H1 (cell line): Measurements from ENCODE around the gene EPB41L5. TPM values are rescaled to one million over a fixed set of nuclear protein-coding genes. Genes with fewer than 3 reads are reported as not detected.
"Not testable (repeated sequence)": the region's sequence is repeated elsewhere in the genome, so short reads cannot be mapped to it uniquely, and the experiment has no call there.

ENCODE experiments used
- CTCF ChIA-PET: fragments of 300-600 bp; sonication (Branson Sonifier 250); formaldehyde crosslinking; loops from one replicate; lab custom pipeline; 2021; ENCODE audit not compliant: partially characterized antibody; lab: Charles Lee
- POLR2A ChIA-PET: fragments of 300-600 bp; sonication (Branson Sonifier 250); formaldehyde crosslinking; loops from one replicate; lab custom pipeline; 2021; ENCODE audit warnings: inconsistent platforms; ENCODE audit not compliant: partially characterized antibody; lab: Charles Lee
- DNase-seq, 2 experiments: peaks; one replicate each; pipeline versions ENCODE4 v3.0.0 to v3.0.0-alpha.2; 2010 to 2022; ENCODE audit warnings: low spot score in 2 of 2, low read depth in 1 of 2, mixed read lengths in 1 of 2
- FAIRE-seq: peaks from 2 replicates; lab custom pipeline; 2011; peaks lifted over from hg19 to GRCh38; lab: Jason Lieb, UNC
- H2AFZ ChIP-seq: 2 replicates; pipeline ENCODE4 v1.8.1; 2012; ENCODE audit warnings: low read length, inconsistent platforms
- H2AK5ac ChIP-seq: 2 replicates; pipeline ENCODE4 v1.6.1; 2013; ENCODE audit warnings: low read depth, low read length
- H2BK120ac ChIP-seq: replicated peaks from 2 replicates; pipeline ENCODE3; 2013; ENCODE audit warnings: low read depth, low read length, inconsistent platforms
- H2BK12ac ChIP-seq: 2 replicates; pipeline ENCODE4 v1.6.1; 2013; ENCODE audit warnings: low read depth, low read length
- H2BK15ac ChIP-seq: 2 replicates; pipeline ENCODE4 v1.6.1; 2013; ENCODE audit warnings: low read length
- H2BK20ac ChIP-seq: 2 replicates; pipeline ENCODE4 v1.6.1; 2013; ENCODE audit warnings: low read length
- H2BK5ac ChIP-seq: 2 replicates; pipeline ENCODE4 v1.6.1; 2013; ENCODE audit warnings: low read depth, low read length
- H3K14ac ChIP-seq: 2 replicates; pipeline ENCODE4 v1.6.1; 2013; ENCODE audit warnings: inconsistent platforms; ENCODE audit not compliant: insufficient read length
- H3K18ac ChIP-seq: 2 replicates; pipeline ENCODE4 v1.6.1; 2013; ENCODE audit warnings: low read length; ENCODE audit errors: extremely low read depth
- H3K23ac ChIP-seq: 2 replicates; pipeline ENCODE4 v1.6.1; 2013; ENCODE audit warnings: inconsistent platforms; ENCODE audit not compliant: insufficient read length
- H3K23me2 ChIP-seq: 2 replicates; pipeline ENCODE4 v1.6.1; 2013; ENCODE audit warnings: low read depth, low read length
- H3K27ac ChIP-seq: 2 replicates; pipeline ENCODE4 v1.6.1; 2011; ENCODE audit warnings: low read depth, low read length, inconsistent platforms
- H3K27me3 ChIP-seq, 4 experiments: replicated peaks in 1 of 4; 1 replicate in 1 of 4; 2 replicates in 3 of 4; pipeline versions ENCODE4 v1.6.1 to v1.8.1; 2011 to 2013; ENCODE audit warnings: low read length in 3 of 4, mild to moderate bottlenecking in 3 of 4, inconsistent platforms in 2 of 4, mixed read lengths in 2 of 4, moderate library complexity in 1 of 4; ENCODE audit not compliant: control insufficient read depth in 3 of 4, insufficient read depth in 3 of 4; ENCODE audit errors: extremely low read depth in 1 of 4
- H3K36me3 ChIP-seq, 4 experiments: 2 replicates each; pipeline versions ENCODE4 v1.6.1 to v1.8.1; 2011 to 2013; ENCODE audit warnings: mild to moderate bottlenecking in 4 of 4, low read length in 3 of 4, moderate library complexity in 2 of 4, control low read depth in 1 of 4, inconsistent platforms in 1 of 4; ENCODE audit not compliant: insufficient read depth in 4 of 4, control insufficient read depth in 2 of 4
- H3K4ac ChIP-seq: replicated peaks from 2 replicates; pipeline ENCODE3; 2013; ENCODE audit warnings: low read length, low read depth, mixed read lengths, inconsistent platforms; ENCODE audit not compliant: insufficient read length
- H3K4me1 ChIP-seq, 4 experiments: replicated peaks in 1 of 4; 1 replicate in 1 of 4; 2 replicates in 3 of 4; pipeline versions ENCODE4 v1.6.1 to v1.8.1; 2011 to 2013; ENCODE audit warnings: low read length in 3 of 4, inconsistent platforms in 2 of 4, mixed read lengths in 1 of 4; ENCODE audit not compliant: insufficient read depth in 4 of 4, control insufficient read depth in 3 of 4
- H3K4me2 ChIP-seq, 2 experiments: 2 replicates each; pipeline versions ENCODE4 v1.6.1 to v1.8.1; 2011 to 2013; ENCODE audit warnings: low read depth in 2 of 2, low read length in 2 of 2, control low read depth in 1 of 2, inconsistent platforms in 1 of 2, mild to moderate bottlenecking in 1 of 2; ENCODE audit not compliant: insufficient read depth in 1 of 2
- H3K4me3 ChIP-seq, 4 experiments: fragments of 200-600, 300-600 bp in 1 of 4; sonication (generic), shearing (Covaris generic), sonication (Bioruptor Twin) in 1 of 4; 2 replicates each; pipeline versions ENCODE4 v1.5.1 to v1.8.1; 2011 to 2016; ENCODE audit warnings: low read length in 4 of 4, low read depth in 3 of 4, control low read depth in 2 of 4, inconsistent platforms in 2 of 4, mild to moderate bottlenecking in 2 of 4, mixed read lengths in 1 of 4, moderate library complexity in 1 of 4; ENCODE audit not compliant: insufficient read depth in 2 of 4; ENCODE audit errors: extremely low read depth in 1 of 4
- H3K56ac ChIP-seq: replicated peaks from 2 replicates; pipeline ENCODE3; 2013; ENCODE audit warnings: low read depth, mild to moderate bottlenecking, mixed read lengths, low read length, inconsistent platforms; ENCODE audit not compliant: insufficient read length
- H3K79me1 ChIP-seq: 2 replicates; pipeline ENCODE4 v1.6.1; 2013; ENCODE audit warnings: low read depth, low read length, control low read depth
- H3K79me2 ChIP-seq, 2 experiments: 2 replicates each; pipeline versions ENCODE4 v1.6.1 to v1.8.1; 2012 to 2013; ENCODE audit warnings: low read length in 2 of 2, mild to moderate bottlenecking in 2 of 2, inconsistent platforms in 1 of 2; ENCODE audit not compliant: insufficient read depth in 2 of 2, control insufficient read depth in 1 of 2
- H3K9ac ChIP-seq, 4 experiments: replicated peaks in 1 of 4; 1 replicate in 1 of 4; 2 replicates in 3 of 4; pipeline versions ENCODE4 v1.6.1 to v1.8.1; 2011 to 2013; ENCODE audit warnings: low read depth in 3 of 4, low read length in 3 of 4, control low read depth in 2 of 4, mild to moderate bottlenecking in 2 of 4, moderate library complexity in 2 of 4, inconsistent platforms in 1 of 4; ENCODE audit errors: extremely low read depth in 1 of 4
- H3K9me3 ChIP-seq, 2 experiments: 2 replicates each; pipeline versions ENCODE4 v1.6.1 to v1.8.1; 2012 to 2013; ENCODE audit warnings: mild to moderate bottlenecking in 2 of 2, moderate library complexity in 2 of 2, control low read depth in 1 of 2, inconsistent platforms in 1 of 2, low read depth in 1 of 2, low read length in 1 of 2, mixed read lengths in 1 of 2; ENCODE audit not compliant: insufficient read depth in 2 of 2
- H4K20me1 ChIP-seq, 2 experiments: replicated peaks in 1 of 2; 2 replicates each; pipeline versions ENCODE3 to v1.8.1; 2011 to 2013; ENCODE audit warnings: inconsistent platforms in 2 of 2, low read length in 2 of 2, mild to moderate bottlenecking in 1 of 2; ENCODE audit not compliant: insufficient read depth in 2 of 2, control insufficient read depth in 1 of 2
- H4K5ac ChIP-seq: 2 replicates; pipeline ENCODE4 v1.6.1; 2013; ENCODE audit warnings: low read length, low read depth, mixed read lengths, inconsistent platforms; ENCODE audit not compliant: insufficient read length
- H4K8ac ChIP-seq: 2 replicates; pipeline ENCODE4 v1.8.0; 2013; ENCODE audit warnings: mild to moderate bottlenecking, moderate library complexity, low read length, inconsistent platforms; ENCODE audit not compliant: insufficient read depth; ENCODE audit errors: extremely low read depth
- H4K91ac ChIP-seq: replicated peaks from 2 replicates; pipeline ENCODE3; 2013; ENCODE audit warnings: low read length, mixed read lengths, inconsistent platforms; ENCODE audit not compliant: insufficient read length
- RNF2 ChIP-seq: fragments of 200-900, 300-1000 bp; sonication (generic); IDR thresholded peaks from 2 replicates; pipeline ENCODE4 v1.7.1; 2016; ENCODE audit warnings: borderline replicate concordance, low read depth, mild to moderate bottlenecking, antibody characterized with exemption, low read length; ENCODE audit not compliant: poor library complexity, severe bottlenecking; ENCODE audit errors: missing control alignments
- WGBS, 2 experiments: shearing (Covaris generic) in 1 of 2; methylation state at CpG; one replicate each; pipeline versions ENCODE4 v1.1.6 to v1.1.7; 2013 to 2015; ENCODE audit warnings: low lambda C conversion rate in 2 of 2, mixed read lengths in 2 of 2, inconsistent platforms in 1 of 2, low coverage in 1 of 2, missing lambda C conversion rate in 1 of 2; ENCODE audit not compliant: insufficient replicate concordance in 2 of 2, insufficient coverage in 1 of 2, insufficient read length in 1 of 2; ENCODE audit errors: extremely low coverage in 1 of 2, missing lambda C conversion rate in 1 of 2; 5-methylcytosine and 5-hydroxymethylcytosine counted together
- polyA plus RNA-seq, 7 experiments: library from polyadenylated mRNA; depleted of rRNA in 3 of 7; stranded (reverse) in 5 of 7; unstranded in 2 of 7; fragments of >200 nt in 5 of 7; fragments of 200-250 nt in 2 of 7; gene quantifications; 1 replicate in 5 of 7; 2 replicates in 1 of 7; 4 replicates in 1 of 7; pipeline versions ENCODE4 v1.2.1 to v1.2.3, GENCODE V29; 2011 to 2013; ENCODE audit warnings: missing spikeins in 2 of 7, mixed read lengths in 2 of 7
- total RNA-seq: library from RNA; stranded (reverse); fragmentation: NEBNext Ultra II Directional; extraction: Animal tissue kit (Norgen Biotek cat#: 25700); gene quantifications from 2 replicates; pipeline ENCODE4 v1.2.1, GENCODE V29; 2021
- TF ChIP-seq, protein P1 (sequence below): IDR thresholded peaks from 2 replicates; pipeline ENCODE4 v1.6.1; 2012; ENCODE audit warnings: low read length, inconsistent platforms
- TF ChIP-seq, protein P2 (sequence below): IDR thresholded peaks from 2 replicates; pipeline ENCODE4 v1.6.1; 2011; ENCODE audit warnings: low read length, improper control_type of control experiment

The EPB41L5 gene
- total and polyA plus RNA-seq, 2 of the 8 experiments (the other 6 are each of a cell fraction or from before 2014, with no cell fraction given): 13.5 to 32.3 TPM

DNA sequence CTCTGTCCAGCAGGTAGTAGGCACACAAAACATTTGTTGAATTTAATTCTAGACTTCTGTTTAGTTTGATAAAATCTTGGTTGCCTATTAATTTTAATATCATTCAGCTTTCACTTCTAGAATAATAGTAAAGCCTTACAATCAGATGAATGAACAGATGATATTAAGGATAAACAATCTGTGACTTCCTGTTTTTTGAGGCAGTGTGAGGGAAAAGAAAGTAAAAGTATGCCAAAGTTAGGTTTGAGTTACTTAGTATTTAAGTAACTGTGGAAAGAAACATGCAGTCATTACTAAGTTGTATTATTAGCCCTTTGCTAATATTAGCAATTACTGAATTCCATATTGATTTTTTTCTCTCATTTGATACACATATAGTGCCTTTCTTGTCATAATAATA lies 31.5 kb downstream of the EPB41L5 start (continued):
- TF ChIP-seq, protein P1, sequence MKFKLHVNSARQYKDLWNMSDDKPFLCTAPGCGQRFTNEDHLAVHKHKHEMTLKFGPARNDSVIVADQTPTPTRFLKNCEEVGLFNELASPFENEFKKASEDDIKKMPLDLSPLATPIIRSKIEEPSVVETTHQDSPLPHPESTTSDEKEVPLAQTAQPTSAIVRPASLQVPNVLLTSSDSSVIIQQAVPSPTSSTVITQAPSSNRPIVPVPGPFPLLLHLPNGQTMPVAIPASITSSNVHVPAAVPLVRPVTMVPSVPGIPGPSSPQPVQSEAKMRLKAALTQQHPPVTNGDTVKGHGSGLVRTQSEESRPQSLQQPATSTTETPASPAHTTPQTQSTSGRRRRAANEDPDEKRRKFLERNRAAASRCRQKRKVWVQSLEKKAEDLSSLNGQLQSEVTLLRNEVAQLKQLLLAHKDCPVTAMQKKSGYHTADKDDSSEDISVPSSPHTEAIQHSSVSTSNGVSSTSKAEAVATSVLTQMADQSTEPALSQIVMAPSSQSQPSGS: no peak
- TF ChIP-seq, protein P2, sequence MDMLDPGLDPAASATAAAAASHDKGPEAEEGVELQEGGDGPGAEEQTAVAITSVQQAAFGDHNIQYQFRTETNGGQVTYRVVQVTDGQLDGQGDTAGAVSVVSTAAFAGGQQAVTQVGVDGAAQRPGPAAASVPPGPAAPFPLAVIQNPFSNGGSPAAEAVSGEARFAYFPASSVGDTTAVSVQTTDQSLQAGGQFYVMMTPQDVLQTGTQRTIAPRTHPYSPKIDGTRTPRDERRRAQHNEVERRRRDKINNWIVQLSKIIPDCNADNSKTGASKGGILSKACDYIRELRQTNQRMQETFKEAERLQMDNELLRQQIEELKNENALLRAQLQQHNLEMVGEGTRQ: no peak
- no peak for TF ChIP-seq RNF2

DNA sequence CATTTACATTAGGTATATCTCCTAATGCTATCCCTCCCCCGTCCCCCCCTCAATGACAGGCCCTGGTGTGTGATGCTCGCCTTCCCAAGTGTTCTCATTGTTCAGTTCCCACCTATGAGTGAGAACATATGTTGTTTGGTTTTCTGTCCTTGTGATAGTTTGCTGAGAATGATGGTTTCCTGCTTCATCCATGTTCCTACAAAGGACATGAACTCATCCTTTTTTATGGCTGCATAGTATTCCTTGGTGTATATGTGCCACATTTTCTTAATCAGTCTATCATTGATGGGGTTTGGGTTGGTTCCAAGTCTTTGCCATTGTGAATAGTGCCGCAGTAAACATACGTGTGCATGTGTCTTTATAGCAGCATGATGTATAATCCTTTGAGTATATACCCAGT lies 32.9 kb downstream of the EPB41L5 start:
- H3K9ac ChIP-seq, CTCF ChIA-PET: not testable (repeated sequence)

More for the DNA sequence above, 32.9 kb downstream of the EPB41L5 start:
- H3K36me3 ChIP-seq: peaks cover 0 to 25% (median 12%) of the 10 kb centered on the region in 4 experiments; a peak in 4 of 8 replicates
- H2BK120ac ChIP-seq, H3K4me1 ChIP-seq, FAIRE-seq, H2BK20ac ChIP-seq, H3K27ac ChIP-seq, H3K23ac ChIP-seq, H3K14ac ChIP-seq, H4K8ac ChIP-seq, H2BK5ac ChIP-seq, H2AK5ac ChIP-seq, H3K9me3 ChIP-seq, H3K79me2 ChIP-seq, DNase-seq, H3K56ac ChIP-seq, H4K91ac ChIP-seq, H3K27me3 ChIP-seq, H3K4me2 ChIP-seq, H4K5ac ChIP-seq, H2BK15ac ChIP-seq, POLR2A ChIA-PET, H3K4ac ChIP-seq, H2BK12ac ChIP-seq, H3K4me3 ChIP-seq, H3K23me2 ChIP-seq, H4K20me1 ChIP-seq, H3K79me1 ChIP-seq, H2AFZ ChIP-seq, H3K18ac ChIP-seq: not testable (repeated sequence)
- 91% methylated on average over 4 of the region's 4 CpGs; no CpG with 5 or more reads in 1 of the 2 experiments for WGBS, 2 experiments
